OCI-M1 (cell line): ENCODE results near the gene TSPAN14.

ENCODE experiments used
- DNase-seq: peaks from one replicate; lab custom pipeline; 2025; lab: John Stamatoyannopoulos, UW

TSPAN14 gene

GRCh38 chr10:80504158-80504811 is 50.2 kb downstream of the TSPAN14 start:
- DNase-seq = peak; percentile 89

- no peak for DNase-seq
Observed at GRCh38 chr10:80504897-80505465, 50.9 kb downstream of the TSPAN14 start.

GRCh38 chr10:80506189-80506575 is 52.1 kb downstream of the TSPAN14 start:
- DNase-seq = no peak

GRCh38 chr10:80506836-80507487 is 52.9 kb downstream of the TSPAN14 start:
- no peak for DNase-seq

- DNase-seq = no peak
Observed at GRCh38 chr10:80509108-80509402, 54.9 kb downstream of the TSPAN14 start.

GRCh38 chr10:80509403-80510161 is 55.5 kb downstream of the TSPAN14 start:
- DNase-seq = no peak

GRCh38 chr10:80512031-80512526 is 58.0 kb downstream of the TSPAN14 start:
- no peak for DNase-seq

- DNase-seq = no peak
Observed at GRCh38 chr10:80513106-80513505, 59.0 kb downstream of the TSPAN14 start.

- no peak for DNase-seq
Observed at GRCh38 chr10:80515511-80515910, 61.4 kb downstream of the TSPAN14 start.

- DNase-seq = no peak
Observed at GRCh38 chr10:80515941-80516340, 61.8 kb downstream of the TSPAN14 start.

- DNase-seq = no peak
Observed at GRCh38 chr10:80516506-80517075, 62.5 kb downstream of the TSPAN14 start.

- no peak for DNase-seq
Observed at GRCh38 chr10:80517416-80518142, 63.5 kb downstream of the TSPAN14 start.

- DNase-seq = no peak
Observed at GRCh38 chr10:80518143-80518806, 64.2 kb downstream of the TSPAN14 start.

GRCh38 chr10:80518807-80519360 is 64.8 kb downstream of the TSPAN14 start:
- no peak for DNase-seq

GRCh38 chr10:80519936-80520650 is 66.0 kb downstream of the TSPAN14 start:
- DNase-seq = no peak

GRCh38 chr10:80520661-80521470 is 66.8 kb downstream of the TSPAN14 start:
- DNase-seq = no peak

GRCh38 chr10:80522756-80523363 is 68.8 kb downstream of the TSPAN14 start:
- DNase-seq = no peak

- no peak for DNase-seq
Observed at GRCh38 chr10:80523773-80524172, 69.7 kb downstream of the TSPAN14 start.
